ENCODE data around the gene AFF2. TPM values are rescaled to one million over a fixed set of nuclear protein-coding genes. Genes with fewer than 3 reads are reported as not detected.

AFF2 gene
- total and polyA plus RNA-seq, 2 donors from 2014 or later, result 0.09 to 5.7 TPM

DNA sequence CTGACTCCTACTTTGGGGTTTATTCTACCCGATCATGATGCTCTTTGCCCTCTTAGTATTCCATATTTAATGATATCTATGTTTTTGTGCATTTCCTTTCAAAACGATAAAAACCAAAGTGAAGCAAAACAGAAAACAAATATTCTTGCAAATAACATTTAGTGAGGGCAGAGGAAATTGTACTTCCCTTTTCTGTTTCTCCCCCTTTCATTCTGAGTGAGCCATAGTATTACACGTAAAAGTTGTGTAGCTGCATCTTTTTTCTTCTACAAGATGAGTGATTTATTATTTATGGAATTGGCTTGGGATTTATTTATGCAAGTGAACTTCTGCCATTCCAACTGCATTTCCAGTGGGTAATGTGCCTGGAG, 109.9 kb downstream of the AFF2 start:
- Histone ChIP-seq H3K4me1 (ENCODE audit: control insufficient read depth in 2 of 3, insufficient read depth in 2 of 3, low read depth in 1 of 3, low read length in 3 of 3) (no peaks in the 10 kb centered on the region), H3K27ac (ENCODE audit: low read depth in 2 of 2, low read length in 2 of 2) (no peak overlapping the region), H3K27me3 (ENCODE audit: control insufficient read depth, insufficient read depth, low read length) (no peaks in the 10 kb centered on the region), H3K9me3 (ENCODE audit: control insufficient read depth in 2 of 3, insufficient read depth in 1 of 3, low read length in 3 of 3) (no peaks in the 10 kb centered on the region), H3K36me3 (ENCODE audit: control insufficient read depth in 2 of 3, insufficient read depth in 3 of 3, low read length in 3 of 3) (no peaks in the 10 kb centered on the region), H3K9ac (ENCODE audit: low read length in 3 of 3) (no peak overlapping the region), H3K4me3 (ENCODE audit: low read length in 3 of 3) (no peak overlapping the region)
- TF ChIP-seq CTCF (IDR thresholded peaks at IDR 0.05; ENCODE audit: borderline replicate concordance, extremely low read depth, insufficient read depth), result no peak
- intact Hi-C loops (cut with DNase I), result no loop called here
- DNase-seq (no peak), FAIRE-seq (no peak)

- intact Hi-C loops (cut with DNase I), result no loop called here
- H3K4me3 ChIP-seq (ENCODE audit: low read length in 3 of 3), result no peak overlapping the region
- FAIRE-seq (no peak), DNase-seq (no peak)
- no peak overlapping the region for H3K27ac ChIP-seq (ENCODE audit: low read depth in 2 of 2, low read length in 2 of 2)
- no peaks in the 10 kb centered on the region for H3K36me3 ChIP-seq (ENCODE audit: control insufficient read depth in 2 of 3, insufficient read depth in 3 of 3, low read length in 3 of 3)
- H3K9me3 ChIP-seq (ENCODE audit: control insufficient read depth in 2 of 3, insufficient read depth in 1 of 3, low read length in 3 of 3), result no peaks in the 10 kb centered on the region
- no peak overlapping the region for H3K9ac ChIP-seq (ENCODE audit: low read length in 3 of 3)
- H3K4me1 ChIP-seq (ENCODE audit: control insufficient read depth in 2 of 3, insufficient read depth in 2 of 3, low read depth in 1 of 3, low read length in 3 of 3), result no peaks in the 10 kb centered on the region
- no peaks in the 10 kb centered on the region for H3K27me3 ChIP-seq (ENCODE audit: control insufficient read depth, insufficient read depth, low read length)
- TF ChIP-seq CTCF (IDR thresholded peaks at IDR 0.05; ENCODE audit: borderline replicate concordance, extremely low read depth, insufficient read depth), result no peak
These were observed 111.6 kb downstream of the AFF2 start for GRCh38 chrX:148611993-148612392.

- FAIRE-seq, result no peak
These were observed 112.0 kb downstream of the AFF2 start for GRCh38 chrX:148612431-148612830.

More at GRCh38 chrX:148612431-148612830, 112.0 kb downstream of the AFF2 start:
- no peak overlapping the region for H3K4me3 ChIP-seq (ENCODE audit: low read length in 3 of 3)
- no peak for TF ChIP-seq CTCF (IDR thresholded peaks at IDR 0.05; ENCODE audit: borderline replicate concordance, extremely low read depth, insufficient read depth)
- intact Hi-C loops (cut with DNase I), result no loop called here
- no peak overlapping the region for H3K9ac ChIP-seq (ENCODE audit: low read length in 3 of 3)
- H3K27ac ChIP-seq (ENCODE audit: low read depth in 2 of 2, low read length in 2 of 2), result no peak overlapping the region
- no peaks in the 10 kb centered on the region for H3K27me3 ChIP-seq (ENCODE audit: control insufficient read depth, insufficient read depth, low read length)
- H3K4me1 ChIP-seq (ENCODE audit: control insufficient read depth in 2 of 3, insufficient read depth in 2 of 3, low read depth in 1 of 3, low read length in 3 of 3), result no peaks in the 10 kb centered on the region
- H3K36me3 ChIP-seq (ENCODE audit: control insufficient read depth in 2 of 3, insufficient read depth in 3 of 3, low read length in 3 of 3), result no peaks in the 10 kb centered on the region
- DNase-seq, result no peak
- H3K9me3 ChIP-seq (ENCODE audit: control insufficient read depth in 2 of 3, insufficient read depth in 1 of 3, low read length in 3 of 3), result no peaks in the 10 kb centered on the region
